GM19238 (cell line): ENCODE data around the gene CIDEB.

Experiments
- DNase-seq: peaks from one replicate; pipeline ENCODE4 v3.0.0; 2011; ENCODE audit warnings: low spot score; ENCODE audit not compliant: insufficient read length

The CIDEB gene

GRCh38 chr14:24255438-24255837 lies 52.3 kb downstream of the CIDEB start:
- DNase-seq: no peak
